ENCODE data around the gene BABAM1. TPM values are rescaled to one million over a fixed set of nuclear protein-coding genes. Genes with fewer than 3 reads are reported as not detected.

BABAM1 gene
- total and polyA plus RNA-seq, 12 donors = 68.5 to 162 (median 81.2) TPM

DNA sequence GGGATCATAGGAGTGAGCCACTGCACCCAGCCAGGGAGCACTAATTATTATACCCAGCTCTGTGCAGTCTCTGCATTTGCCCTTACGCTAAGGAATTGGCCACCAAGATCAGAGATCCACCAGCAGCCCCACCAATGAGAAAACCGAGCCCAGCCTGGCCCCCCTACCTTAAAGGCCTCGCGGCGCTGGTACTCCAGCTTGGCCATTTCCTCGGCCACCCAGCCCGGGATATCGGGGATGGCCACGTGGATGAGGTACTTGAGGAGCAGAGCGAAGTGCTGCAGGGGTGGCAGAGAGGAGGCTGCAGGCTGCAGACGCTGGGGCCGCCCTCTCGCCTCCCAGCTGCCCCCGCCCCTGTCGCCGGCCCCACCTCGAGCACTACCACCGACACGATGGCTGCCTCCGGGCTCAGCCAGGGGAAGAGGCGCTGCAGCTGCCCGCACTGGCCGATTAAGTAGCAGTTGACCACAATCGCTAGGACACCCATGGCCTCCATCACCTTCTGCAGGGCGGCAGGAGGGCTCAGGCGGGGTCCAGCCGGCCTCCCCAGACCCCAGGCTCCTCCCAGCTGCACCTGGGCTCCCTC is 59.9 kb downstream of the BABAM1 start:
- H3K27me3 ChIP-seq = no peaks in the 10 kb centered on the region
- H3K27ac ChIP-seq = peak overlapping the region in 2 of 5 donors; percentile 78 to 79
- 82 to 85% (median 83%) methylated on average over 17 to 27 of the region's 27 CpGs for WGBS, 4 donors
- H3K9me3 ChIP-seq (replicated peaks in 1 of 3) = no peaks in the 10 kb centered on the region
- no peak overlapping the region for H3K4me3 ChIP-seq
- no peak for DNase-seq
- TF ChIP-seq, protein P1, sequence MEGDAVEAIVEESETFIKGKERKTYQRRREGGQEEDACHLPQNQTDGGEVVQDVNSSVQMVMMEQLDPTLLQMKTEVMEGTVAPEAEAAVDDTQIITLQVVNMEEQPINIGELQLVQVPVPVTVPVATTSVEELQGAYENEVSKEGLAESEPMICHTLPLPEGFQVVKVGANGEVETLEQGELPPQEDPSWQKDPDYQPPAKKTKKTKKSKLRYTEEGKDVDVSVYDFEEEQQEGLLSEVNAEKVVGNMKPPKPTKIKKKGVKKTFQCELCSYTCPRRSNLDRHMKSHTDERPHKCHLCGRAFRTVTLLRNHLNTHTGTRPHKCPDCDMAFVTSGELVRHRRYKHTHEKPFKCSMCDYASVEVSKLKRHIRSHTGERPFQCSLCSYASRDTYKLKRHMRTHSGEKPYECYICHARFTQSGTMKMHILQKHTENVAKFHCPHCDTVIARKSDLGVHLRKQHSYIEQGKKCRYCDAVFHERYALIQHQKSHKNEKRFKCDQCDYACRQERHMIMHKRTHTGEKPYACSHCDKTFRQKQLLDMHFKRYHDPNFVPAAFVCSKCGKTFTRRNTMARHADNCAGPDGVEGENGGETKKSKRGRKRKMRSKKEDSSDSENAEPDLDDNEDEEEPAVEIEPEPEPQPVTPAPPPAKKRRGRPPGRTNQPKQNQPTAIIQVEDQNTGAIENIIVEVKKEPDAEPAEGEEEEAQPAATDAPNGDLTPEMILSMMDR (IDR thresholded peaks at IDR 0.05) = no peak
- TF ChIP-seq POLR2A (IDR thresholded peaks at IDR 0.05) = no peak
- intact Hi-C loops (cut with DNase I) = no loop called here
- no peaks in the 10 kb centered on the region for H3K36me3 ChIP-seq (replicated peaks in 1 of 2)
- peaks cover 4 to 29% of the 10 kb centered on the region in 2 donors for H3K4me1 ChIP-seq (replicated peaks in 1 of 2)

DNA sequence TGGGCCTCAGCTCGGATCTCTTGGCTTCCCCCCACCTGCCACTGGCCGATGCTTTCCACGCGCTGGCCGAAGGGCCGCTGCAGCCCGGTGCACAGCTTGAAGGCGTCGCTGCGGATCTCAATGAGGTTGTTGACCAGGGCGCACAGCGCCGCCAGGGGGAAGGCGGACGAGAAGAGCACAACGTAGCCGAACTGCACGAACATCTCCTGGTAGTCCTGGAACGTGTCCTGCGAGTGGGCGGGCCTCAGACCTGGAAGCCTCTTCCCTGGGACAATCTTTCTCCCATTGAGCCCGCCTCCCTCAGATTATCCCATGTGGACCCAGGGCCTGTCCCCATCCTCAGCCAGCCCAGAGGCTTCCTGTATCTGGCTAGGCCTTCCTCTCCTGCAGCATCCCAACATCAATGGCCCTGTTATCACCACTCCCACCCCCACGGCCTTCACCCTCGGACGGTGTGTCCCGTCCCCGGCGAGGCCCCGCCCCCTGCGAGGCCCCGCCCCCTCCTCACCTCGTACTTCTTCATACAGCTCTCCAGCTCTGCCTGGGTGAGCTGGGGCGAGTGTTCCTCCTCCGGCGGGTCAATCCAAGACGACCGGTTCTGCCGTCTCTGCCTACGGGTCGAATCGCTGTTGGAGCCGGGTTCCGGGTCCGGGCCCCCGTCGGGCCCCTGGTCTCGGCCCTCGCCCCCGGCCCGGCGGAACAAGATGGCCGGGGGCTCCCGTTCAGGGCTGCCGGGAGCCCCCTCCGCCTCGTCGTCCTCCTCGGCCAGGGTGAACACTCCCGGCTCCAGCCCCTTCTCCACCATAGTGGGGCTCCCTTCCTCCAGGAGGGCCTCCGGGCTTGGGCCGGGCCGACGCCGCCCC is 60.6 kb downstream of the BABAM1 start:
- 17 to 48% (median 24%) methylated on average over 26 to 64 of the region's 64 CpGs for WGBS, 4 donors
- intact Hi-C loops (cut with DNase I) = no loop called here
- Histone ChIP-seq H3K27me3 (no peaks in the 10 kb centered on the region), H3K36me3 (replicated peaks in 1 of 2) (no peaks in the 10 kb centered on the region), H3K4me1 (replicated peaks in 1 of 2) (peaks cover 4 to 22% of the 10 kb centered on the region in 2 donors), H3K4me3 (peak overlapping the region in 1 of 4 donors; percentile 38), H3K9me3 (replicated peaks in 1 of 3) (no peaks in the 10 kb centered on the region), H3K27ac (peak overlapping the region; percentile 30 to 79 (median 56))
- DNase-seq = peak; percentile 84 to 94 (median 92)
- no peak for TF ChIP-seq POLR2A (IDR thresholded peaks at IDR 0.05)
- TF ChIP-seq, protein P1 (IDR thresholded peaks at IDR 0.05) = peak; percentile 23 to 67 (median 58)

Other genes with a start within 250 kb of the BABAM1 start
- 10 to 100 TPM in 3 of 9 donors, 1 to 10 TPM in 6; 5.2 to 19.1 (median 8.7) TPM for gene CPAMD8, start 240.6 kb upstream of the BABAM1 start, total RNA-seq
- 10 to 100 TPM in 2 of 3 donors, 1 to 10 TPM in 1; 3.1 to 33.7 (median 18.6) TPM for gene CPAMD8, start 240.6 kb upstream of the BABAM1 start, polyA plus RNA-seq
- 10 to 100 TPM in 3 of 9 donors, 1 to 10 TPM in 6; 3.9 to 10.9 (median 8.7) TPM for gene HAUS8, start 192.0 kb upstream of the BABAM1 start, total RNA-seq
- gene HAUS8, start 192.0 kb upstream of the BABAM1 start, polyA plus RNA-seq = 10 to 100 TPM in 2 of 3 donors, 1 to 10 TPM in 1; 7.5 to 17.9 (median 17.5) TPM
- gene MYO9B, start 191.7 kb upstream of the BABAM1 start, total RNA-seq = 100 to 1,000 TPM in 1 of 9 donors, 10 to 100 TPM in 8; 23.6 to 183 (median 85.3) TPM
- gene MYO9B, start 191.7 kb upstream of the BABAM1 start, polyA plus RNA-seq = 100 to 1,000 TPM in 1 of 3 donors, 10 to 100 TPM in 2; 29.9 to 236 (median 99.6) TPM
- 10 to 100 TPM; 26.5 to 55.6 (median 42.3) TPM for gene USE1, start 52.1 kb upstream of the BABAM1 start, total RNA-seq
- 10 to 100 TPM; 23.7 to 87.8 (median 75.3) TPM for gene USE1, start 52.1 kb upstream of the BABAM1 start, polyA plus RNA-seq
- gene OCEL1, start 41.2 kb upstream of the BABAM1 start, total RNA-seq = 10 to 100 TPM in 8 of 9 donors, 1 to 10 TPM in 1; 6.1 to 49.1 (median 33.6) TPM
- gene OCEL1, start 41.2 kb upstream of the BABAM1 start, polyA plus RNA-seq = 10 to 100 TPM; 10.3 to 48.2 (median 27.0) TPM
- 100 to 1,000 TPM in 1 of 9 donors, 10 to 100 TPM in 8; 36.2 to 140 (median 57.0) TPM for gene NR2F6, start 21.5 kb upstream of the BABAM1 start, total RNA-seq
- gene NR2F6, start 21.5 kb upstream of the BABAM1 start, polyA plus RNA-seq = 10 to 100 TPM in 2 of 3 donors, 1 to 10 TPM in 1; 6.6 to 26.3 (median 22.6) TPM
- gene USHBP1, start 2.7 kb upstream of the BABAM1 start, total RNA-seq = 10 to 100 TPM in 2 of 9 donors, 1 to 10 TPM in 7; 1.8 to 13.2 (median 4.1) TPM
- 10 to 100 TPM in 2 of 3 donors, under 1 TPM in 1; 0.71 to 23.6 (median 10.4) TPM for gene USHBP1, start 2.7 kb upstream of the BABAM1 start, polyA plus RNA-seq
- gene ANKLE1, start 14.5 kb downstream of the BABAM1 start, total RNA-seq = 1 to 10 TPM in 1 of 9 donors, under 1 TPM in 8; 0.17 to 1.8 (median 0.35) TPM
- gene ANKLE1, start 14.5 kb downstream of the BABAM1 start, polyA plus RNA-seq = 1 to 10 TPM in 1 of 3 donors, under 1 TPM in 2; 0.11 to 1.7 (median 0.64) TPM
- 10 to 100 TPM; 13.6 to 60.0 (median 39.6) TPM for gene ABHD8, start 36.0 kb downstream of the BABAM1 start, total RNA-seq
- gene ABHD8, start 36.0 kb downstream of the BABAM1 start, polyA plus RNA-seq = 10 to 100 TPM in 2 of 3 donors, 1 to 10 TPM in 1; 2.3 to 33.1 (median 32.0) TPM
- gene MRPL34, start 38.4 kb downstream of the BABAM1 start, total RNA-seq = 100 to 1,000 TPM in 8 of 9 donors, 10 to 100 TPM in 1; 95.8 to 358 (median 165) TPM
- gene MRPL34, start 38.4 kb downstream of the BABAM1 start, polyA plus RNA-seq = 100 to 1,000 TPM; 101 to 144 (median 121) TPM
- gene DDA1, start 42.1 kb downstream of the BABAM1 start, total RNA-seq = 10 to 100 TPM in 8 of 9 donors, 1 to 10 TPM in 1; 6.8 to 54.9 (median 36.0) TPM
- gene DDA1, start 42.1 kb downstream of the BABAM1 start, polyA plus RNA-seq = 10 to 100 TPM; 40.3 to 71.4 (median 50.4) TPM
- 10 to 100 TPM in 8 of 9 donors, 1 to 10 TPM in 1; 4.8 to 78.0 (median 26.5) TPM for gene ANO8, start 67.4 kb downstream of the BABAM1 start, total RNA-seq
- 10 to 100 TPM in 2 of 3 donors, 1 to 10 TPM in 1; 4.4 to 70.7 (median 33.0) TPM for gene ANO8, start 67.4 kb downstream of the BABAM1 start, polyA plus RNA-seq
- gene GTPBP3, start 70.1 kb downstream of the BABAM1 start, total RNA-seq = 10 to 100 TPM; 11.8 to 50.4 (median 25.6) TPM
- gene GTPBP3, start 70.1 kb downstream of the BABAM1 start, polyA plus RNA-seq = 10 to 100 TPM in 2 of 3 donors, 1 to 10 TPM in 1; 5.5 to 36.8 (median 19.0) TPM
- 100 to 1,000 TPM in 3 of 9 donors, 10 to 100 TPM in 6; 27.9 to 140 (median 72.2) TPM for gene PLVAP, start 109.9 kb downstream of the BABAM1 start, total RNA-seq
- gene PLVAP, start 109.9 kb downstream of the BABAM1 start, polyA plus RNA-seq = 100 to 1,000 TPM in 2 of 3 donors, 10 to 100 TPM in 1; 40.9 to 381 (median 127) TPM
- gene CCDC194, start 126.8 kb downstream of the BABAM1 start, total RNA-seq = 1 to 10 TPM in 6 of 9 donors, under 1 TPM in 1, not detected in 2; 0.49 to 5.6 (median 2.8) TPM
- 1 to 10 TPM; 1.1 to 3.0 (median 1.3) TPM for gene CCDC194, start 126.8 kb downstream of the BABAM1 start, polyA plus RNA-seq
- gene BST2, start 138.2 kb downstream of the BABAM1 start, total RNA-seq = 100 to 1,000 TPM; 146 to 940 (median 704) TPM
- gene BST2, start 138.2 kb downstream of the BABAM1 start, polyA plus RNA-seq = 100 to 1,000 TPM; 159 to 304 (median 271) TPM
- gene MVB12A, start 152.6 kb downstream of the BABAM1 start, total RNA-seq = 100 to 1,000 TPM in 5 of 9 donors, 10 to 100 TPM in 4; 53.3 to 162 (median 104) TPM
- gene MVB12A, start 152.6 kb downstream of the BABAM1 start, polyA plus RNA-seq = 100 to 1,000 TPM in 2 of 3 donors, 10 to 100 TPM in 1; 17.4 to 142 (median 132) TPM
- 1 to 10 TPM in 7 of 9 donors, under 1 TPM in 2; 0.22 to 8.7 (median 5.4) TPM for gene TMEM221, start 181.2 kb downstream of the BABAM1 start, total RNA-seq
- 1 to 10 TPM in 2 of 3 donors, under 1 TPM in 1; 0.77 to 2.8 (median 1.9) TPM for gene TMEM221, start 181.2 kb downstream of the BABAM1 start, polyA plus RNA-seq
- gene NXNL1, start 193.5 kb downstream of the BABAM1 start, total RNA-seq = 1 to 10 TPM in 2 of 9 donors, under 1 TPM in 3, not detected in 4; 0.41 to 2.7 (median 0.92) TPM
- gene NXNL1, start 193.5 kb downstream of the BABAM1 start, polyA plus RNA-seq = 1 to 10 TPM in 2 of 3 donors, not detected in 1; 2.6 to 4.8 TPM
- gene SLC27A1, start 203.1 kb downstream of the BABAM1 start, total RNA-seq = 100 to 1,000 TPM in 1 of 9 donors, 10 to 100 TPM in 7, 1 to 10 TPM in 1; 4.9 to 107 (median 56.3) TPM
- gene SLC27A1, start 203.1 kb downstream of the BABAM1 start, polyA plus RNA-seq = 10 to 100 TPM in 2 of 3 donors, 1 to 10 TPM in 1; 6.8 to 78.8 (median 33.3) TPM
- gene PGLS, start 244.2 kb downstream of the BABAM1 start, total RNA-seq = 100 to 1,000 TPM in 7 of 9 donors, 10 to 100 TPM in 2; 80.4 to 181 (median 125) TPM
- gene PGLS, start 244.2 kb downstream of the BABAM1 start, polyA plus RNA-seq = 100 to 1,000 TPM in 2 of 3 donors, 10 to 100 TPM in 1; 36.1 to 200 (median 134) TPM